ENCODE results near the gene G6PC1. TPM values are rescaled to one million over a fixed set of nuclear protein-coding genes. Genes with fewer than 3 reads are reported as not detected.
"Not testable (repeated sequence)": the region's sequence is repeated elsewhere in the genome, so short reads cannot be mapped to it uniquely, and the experiment has no call there.

G6PC1 gene
- total RNA-seq, 1 donor from 2014 or later, result not detected

GRCh38 chr17:42871647-42872046, 29.0 kb upstream of the G6PC1 start:
- no peak for TF ChIP-seq POLR2AphosphoS5 (IDR thresholded peaks at IDR 0.05; ENCODE audit: insufficient read depth in 1 of 2, low read depth in 1 of 2)
- TF ChIP-seq, protein P1, sequence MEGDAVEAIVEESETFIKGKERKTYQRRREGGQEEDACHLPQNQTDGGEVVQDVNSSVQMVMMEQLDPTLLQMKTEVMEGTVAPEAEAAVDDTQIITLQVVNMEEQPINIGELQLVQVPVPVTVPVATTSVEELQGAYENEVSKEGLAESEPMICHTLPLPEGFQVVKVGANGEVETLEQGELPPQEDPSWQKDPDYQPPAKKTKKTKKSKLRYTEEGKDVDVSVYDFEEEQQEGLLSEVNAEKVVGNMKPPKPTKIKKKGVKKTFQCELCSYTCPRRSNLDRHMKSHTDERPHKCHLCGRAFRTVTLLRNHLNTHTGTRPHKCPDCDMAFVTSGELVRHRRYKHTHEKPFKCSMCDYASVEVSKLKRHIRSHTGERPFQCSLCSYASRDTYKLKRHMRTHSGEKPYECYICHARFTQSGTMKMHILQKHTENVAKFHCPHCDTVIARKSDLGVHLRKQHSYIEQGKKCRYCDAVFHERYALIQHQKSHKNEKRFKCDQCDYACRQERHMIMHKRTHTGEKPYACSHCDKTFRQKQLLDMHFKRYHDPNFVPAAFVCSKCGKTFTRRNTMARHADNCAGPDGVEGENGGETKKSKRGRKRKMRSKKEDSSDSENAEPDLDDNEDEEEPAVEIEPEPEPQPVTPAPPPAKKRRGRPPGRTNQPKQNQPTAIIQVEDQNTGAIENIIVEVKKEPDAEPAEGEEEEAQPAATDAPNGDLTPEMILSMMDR (IDR thresholded peaks at IDR 0.05), result no peak
- TF ChIP-seq POLR2A (IDR thresholded peaks at IDR 0.05), result no peak
- Histone ChIP-seq H3K4me1 (no peaks in the 10 kb centered on the region), H3K4me3 (no peak overlapping the region), H3K9me3 (no peaks in the 10 kb centered on the region), H3K27me3 (no peaks in the 10 kb centered on the region), H3K36me3 (no peaks in the 10 kb centered on the region), H3K27ac (no peak overlapping the region)
- no peak for DNase-seq (ENCODE audit: extremely low spot score in 2 of 2)
- intact Hi-C loops (cut with DNase I), result no loop called here

DNA sequence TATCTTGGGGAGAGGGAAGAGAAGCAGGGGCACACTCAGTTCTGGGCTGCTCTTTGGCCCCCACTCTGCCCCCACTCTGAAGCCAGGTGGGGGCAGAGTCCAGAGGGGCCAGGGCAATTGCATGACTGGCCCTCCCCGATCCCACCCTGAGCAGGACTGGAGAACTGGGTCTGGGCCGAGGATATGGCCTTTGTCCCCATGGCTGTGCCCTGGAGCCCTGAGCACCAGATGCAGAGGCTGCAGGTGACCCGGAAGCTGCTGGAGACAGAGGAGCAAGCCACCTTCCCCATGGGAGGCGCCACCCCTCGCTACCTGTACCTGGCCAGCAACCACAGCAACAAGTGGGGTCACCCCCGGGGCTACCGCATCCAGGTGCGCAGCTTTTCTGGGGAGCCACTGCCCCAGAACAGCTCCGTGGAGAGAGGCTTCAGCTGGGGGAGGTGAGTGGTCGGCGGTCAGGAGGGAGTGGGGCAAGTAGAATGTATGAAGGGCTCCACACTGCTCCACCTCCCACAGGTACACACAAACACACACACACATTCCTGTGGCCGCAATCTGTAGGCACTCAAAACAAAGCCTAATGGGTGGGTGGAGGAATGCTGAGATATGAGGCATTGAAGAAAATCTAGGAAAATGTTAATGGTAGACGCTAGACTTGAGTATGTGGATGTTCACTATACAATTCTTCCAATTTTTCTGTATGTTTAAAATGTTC, 28.2 kb upstream of the G6PC1 start:
- no peaks in the 10 kb centered on the region for H3K36me3 ChIP-seq

DNA sequence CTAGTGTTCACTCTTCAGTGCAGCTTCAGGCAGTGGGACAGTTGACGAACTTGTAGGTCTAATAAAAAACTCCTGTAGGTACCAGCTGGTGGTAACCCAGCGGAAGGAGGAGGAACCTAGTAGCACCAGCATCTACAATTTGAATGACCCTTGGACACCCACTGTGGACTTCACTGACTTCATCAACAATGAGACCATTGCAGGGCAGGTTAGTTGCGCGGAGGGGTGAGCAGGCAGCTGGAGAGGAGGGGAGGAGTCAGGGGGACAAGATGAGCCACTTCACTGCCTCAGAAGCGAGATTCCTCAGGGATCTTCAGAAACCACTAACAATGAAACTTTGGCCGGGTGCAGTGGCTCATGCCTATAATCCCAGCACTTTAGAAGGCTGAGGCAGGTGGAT, 27.3 kb upstream of the G6PC1 start:
- H3K4me3 ChIP-seq, result no peak overlapping the region
- intact Hi-C loops (cut with DNase I), result no loop called here
- no peaks in the 10 kb centered on the region for H3K4me1 ChIP-seq
- TF ChIP-seq POLR2AphosphoS5 (IDR thresholded peaks at IDR 0.05; ENCODE audit: insufficient read depth in 1 of 2, low read depth in 1 of 2), result no peak
- TF ChIP-seq, protein P1 (IDR thresholded peaks at IDR 0.05), result no peak
- no peak for TF ChIP-seq POLR2A (IDR thresholded peaks at IDR 0.05)
- H3K27me3 ChIP-seq, result no peaks in the 10 kb centered on the region
- no peak overlapping the region for H3K27ac ChIP-seq
- H3K36me3 ChIP-seq, result no peaks in the 10 kb centered on the region
- H3K9me3 ChIP-seq, result no peaks in the 10 kb centered on the region
- DNase-seq (ENCODE audit: extremely low spot score in 2 of 2), result no peak

More for the DNA sequence above, 28.2 kb upstream of the G6PC1 start:
- TF ChIP-seq POLR2A (IDR thresholded peaks at IDR 0.05) (no peak), POLR2AphosphoS5 (IDR thresholded peaks at IDR 0.05; ENCODE audit: insufficient read depth in 1 of 2, low read depth in 1 of 2) (no peak)
- TF ChIP-seq, protein P1 (IDR thresholded peaks at IDR 0.05), result no peak
- intact Hi-C loops (cut with DNase I), result no loop called here
- no peaks in the 10 kb centered on the region for H3K27me3 ChIP-seq
- no peak for DNase-seq (ENCODE audit: extremely low spot score in 2 of 2)
- no peak overlapping the region for H3K4me3 ChIP-seq
- H3K27ac ChIP-seq, result no peak overlapping the region
- H3K9me3 ChIP-seq, result no peaks in the 10 kb centered on the region
- H3K4me1 ChIP-seq, result no peaks in the 10 kb centered on the region

- H3K27me3 ChIP-seq; H3K4me1 ChIP-seq; H3K27ac ChIP-seq; DNase-seq (ENCODE audit: extremely low spot score in 2 of 2); H3K4me3 ChIP-seq; intact Hi-C loops (cut with DNase I); H3K9me3 ChIP-seq; H3K36me3 ChIP-seq: not testable (repeated sequence)
These were observed 26.5 kb upstream of the G6PC1 start for GRCh38 chr17:42873932-42874695.

GRCh38 chr17:42877037-42877436, 23.6 kb upstream of the G6PC1 start:
- no peak for DNase-seq (ENCODE audit: extremely low spot score in 2 of 2)
- no peak overlapping the region for H3K27ac ChIP-seq
- no peaks in the 10 kb centered on the region for H3K9me3 ChIP-seq
- no peaks in the 10 kb centered on the region for H3K4me1 ChIP-seq
- H3K36me3 ChIP-seq, result no peaks in the 10 kb centered on the region
- no peak overlapping the region for H3K4me3 ChIP-seq
- H3K27me3 ChIP-seq, result no peaks in the 10 kb centered on the region
- TF ChIP-seq, protein P1 (IDR thresholded peaks at IDR 0.05), result no peak
- TF ChIP-seq POLR2A (IDR thresholded peaks at IDR 0.05) (no peak), POLR2AphosphoS5 (IDR thresholded peaks at IDR 0.05; ENCODE audit: insufficient read depth in 1 of 2, low read depth in 1 of 2) (no peak)
- intact Hi-C loops (cut with DNase I), result no loop called here
